Muscle layer of colon (tissue), 2 donors: ENCODE data around the gene MGRN1.

Experiments
- H3K27ac ChIP-seq: one replicate; pipeline ENCODE4 v1.7.0; 2013; ENCODE audit warnings: low read depth, mild to moderate bottlenecking, low read length, moderate library complexity
- H3K27me3 ChIP-seq, 2 donors: one replicate each; pipeline ENCODE4 v1.7.0; 2013; ENCODE audit warnings: low read length in 2 of 2, mild to moderate bottlenecking in 2 of 2; ENCODE audit not compliant: insufficient read depth in 2 of 2, control insufficient read depth in 1 of 2
- H3K36me3 ChIP-seq: one replicate; pipeline ENCODE4 v1.7.0; 2013; ENCODE audit warnings: mild to moderate bottlenecking, low read length; ENCODE audit not compliant: insufficient read depth
- H3K4me1 ChIP-seq: one replicate; pipeline ENCODE4 v1.7.0; 2013; ENCODE audit warnings: mild to moderate bottlenecking, low read length; ENCODE audit not compliant: insufficient read depth
- H3K4me3 ChIP-seq, 2 donors: one replicate each; pipeline ENCODE4 v1.7.0; 2013; ENCODE audit warnings: low read length in 2 of 2, low read depth in 1 of 2, mild to moderate bottlenecking in 1 of 2, moderate library complexity in 1 of 2
- H3K9ac ChIP-seq: one replicate; pipeline ENCODE4 v1.7.0; 2013; ENCODE audit warnings: low read length
- H3K9me3 ChIP-seq: one replicate; pipeline ENCODE4 v1.7.0; 2013; ENCODE audit warnings: mild to moderate bottlenecking, low read length
- donor health status: abdominal sarcoma.
- donor health status: Adenocarcinoma of cecum.

Gene MGRN1

GRCh38 chr16:4593086-4593485 lies 31.5 kb upstream of the MGRN1 start:
- Histone ChIP-seq H3K27me3 (peaks cover 0 to 8% of the 10 kb centered on the region in 2 donors), H3K27ac (no peak overlapping the region), H3K36me3 (no peaks in the 10 kb centered on the region), H3K4me3 (no peak overlapping the region), H3K9ac (no peak overlapping the region), H3K4me1 (no peaks in the 10 kb centered on the region), H3K9me3 (peaks cover 4% of the 10 kb centered on the region)

GRCh38 chr16:4594433-4595410 lies 29.9 kb upstream of the MGRN1 start:
- no peaks in the 10 kb centered on the region for H3K9me3 ChIP-seq
- no peak overlapping the region for H3K27ac ChIP-seq
- no peak overlapping the region for H3K9ac ChIP-seq

GRCh38 chr16:4597174-4597573 lies 27.5 kb upstream of the MGRN1 start:
- Histone ChIP-seq H3K4me3 (no peak overlapping the region), H3K27ac (no peak overlapping the region), H3K4me1 (peaks cover 12% of the 10 kb centered on the region), H3K9ac (no peak overlapping the region), H3K9me3 (no peaks in the 10 kb centered on the region), H3K27me3 (peaks cover 0 to 8% of the 10 kb centered on the region in 2 donors), H3K36me3 (no peaks in the 10 kb centered on the region)

More at GRCh38 chr16:4594433-4595410, 29.9 kb upstream of the MGRN1 start:
- H3K4me1 ChIP-seq, result no peaks in the 10 kb centered on the region
- peaks cover 0 to 8% of the 10 kb centered on the region in 2 donors for H3K27me3 ChIP-seq
- no peak overlapping the region for H3K4me3 ChIP-seq
- H3K36me3 ChIP-seq, result no peaks in the 10 kb centered on the region

GRCh38 chr16:4599037-4599436 lies 25.6 kb upstream of the MGRN1 start:
- peaks cover 0 to 4% of the 10 kb centered on the region in 2 donors for H3K27me3 ChIP-seq
- H3K4me3 ChIP-seq, result no peak overlapping the region
- no peaks in the 10 kb centered on the region for H3K9me3 ChIP-seq
- H3K27ac ChIP-seq, result no peak overlapping the region
- no peaks in the 10 kb centered on the region for H3K36me3 ChIP-seq
- no peak overlapping the region for H3K9ac ChIP-seq
- H3K4me1 ChIP-seq, result peaks cover 14% of the 10 kb centered on the region

- no peak overlapping the region for H3K9ac ChIP-seq
- peaks cover 0 to 3% of the 10 kb centered on the region in 2 donors for H3K27me3 ChIP-seq
- H3K27ac ChIP-seq, result no peak overlapping the region
- no peaks in the 10 kb centered on the region for H3K9me3 ChIP-seq
- peaks cover 14% of the 10 kb centered on the region for H3K4me1 ChIP-seq
- H3K36me3 ChIP-seq, result no peaks in the 10 kb centered on the region
- no peak overlapping the region for H3K4me3 ChIP-seq
Observed at GRCh38 chr16:4599545-4599944, 25.1 kb upstream of the MGRN1 start.

- no peaks in the 10 kb centered on the region for H3K9me3 ChIP-seq
- peaks cover 14% of the 10 kb centered on the region for H3K4me1 ChIP-seq
- no peak overlapping the region for H3K4me3 ChIP-seq
- no peak overlapping the region for H3K27ac ChIP-seq
- no peaks in the 10 kb centered on the region for H3K36me3 ChIP-seq
- no peaks in the 10 kb centered on the region for H3K27me3 ChIP-seq
- no peak overlapping the region for H3K9ac ChIP-seq
Observed at GRCh38 chr16:4601036-4601863, 23.4 kb upstream of the MGRN1 start.

- H3K4me1 ChIP-seq, result peaks cover 14% of the 10 kb centered on the region
- H3K36me3 ChIP-seq, result no peaks in the 10 kb centered on the region
- no peaks in the 10 kb centered on the region for H3K27me3 ChIP-seq
- no peak overlapping the region for H3K9ac ChIP-seq
- H3K4me3 ChIP-seq, result no peak overlapping the region
- no peaks in the 10 kb centered on the region for H3K9me3 ChIP-seq
- H3K27ac ChIP-seq, result no peak overlapping the region
Observed at GRCh38 chr16:4601864-4602186, 22.8 kb upstream of the MGRN1 start.

- H3K4me1 ChIP-seq, result peaks cover 14% of the 10 kb centered on the region
- no peaks in the 10 kb centered on the region for H3K36me3 ChIP-seq
- no peak overlapping the region for H3K27ac ChIP-seq
- H3K9me3 ChIP-seq, result no peaks in the 10 kb centered on the region
- no peak overlapping the region for H3K4me3 ChIP-seq
- H3K27me3 ChIP-seq, result no peaks in the 10 kb centered on the region
- H3K9ac ChIP-seq, result no peak overlapping the region
Observed at GRCh38 chr16:4602331-4602730, 22.3 kb upstream of the MGRN1 start.

- Histone ChIP-seq H3K9ac (no peak overlapping the region), H3K36me3 (no peaks in the 10 kb centered on the region), H3K4me1 (peaks cover 14% of the 10 kb centered on the region), H3K27ac (no peak overlapping the region), H3K9me3 (no peaks in the 10 kb centered on the region), H3K4me3 (no peak overlapping the region), H3K27me3 (no peaks in the 10 kb centered on the region)
Observed at GRCh38 chr16:4603624-4604170, 20.9 kb upstream of the MGRN1 start.

GRCh38 chr16:4604401-4604800 lies 20.2 kb upstream of the MGRN1 start:
- no peak overlapping the region for H3K9ac ChIP-seq
- H3K27me3 ChIP-seq, result no peaks in the 10 kb centered on the region
- no peaks in the 10 kb centered on the region for H3K36me3 ChIP-seq
- H3K4me3 ChIP-seq, result no peak overlapping the region
- H3K9me3 ChIP-seq, result no peaks in the 10 kb centered on the region
- H3K4me1 ChIP-seq, result peaks cover 14% of the 10 kb centered on the region
- no peak overlapping the region for H3K27ac ChIP-seq

GRCh38 chr16:4606354-4606753 lies 18.3 kb upstream of the MGRN1 start:
- H3K9me3 ChIP-seq, result no peaks in the 10 kb centered on the region
- H3K4me1 ChIP-seq, result peaks cover 18% of the 10 kb centered on the region
- no peak overlapping the region for H3K27ac ChIP-seq
- H3K27me3 ChIP-seq, result no peaks in the 10 kb centered on the region
- H3K36me3 ChIP-seq, result no peaks in the 10 kb centered on the region
- H3K9ac ChIP-seq, result no peak overlapping the region
- H3K4me3 ChIP-seq, result no peak overlapping the region
